Colonic mucosa (tissue), 4 donors: Measurements from ENCODE around the gene SLC35A2. TPM values are rescaled to one million over a fixed set of nuclear protein-coding genes. Genes with fewer than 3 reads are reported as not detected.

Source experiments
- DNase-seq: peaks from one replicate; pipeline ENCODE4 v3.0.0-alpha.2; 2020
- H3K27ac ChIP-seq: fragments of 200-600 bp; one replicate; pipeline ENCODE4 v1.8.0; 2021
- H3K27me3 ChIP-seq: fragments of 200-600 bp; one replicate; pipeline ENCODE4 v1.8.0; 2021
- H3K36me3 ChIP-seq: fragments of 200-600 bp; one replicate; pipeline ENCODE4 v1.8.0; 2021
- H3K4me1 ChIP-seq: fragments of 200-600 bp; one replicate; pipeline ENCODE4 v1.8.0; 2021; ENCODE audit warnings: mild to moderate bottlenecking
- H3K4me3 ChIP-seq: fragments of 200-600 bp; one replicate; pipeline ENCODE4 v1.8.0; 2021
- H3K9ac ChIP-seq, 2 donors: one replicate each; pipeline ENCODE4 v1.7.0; 2013; ENCODE audit warnings: control low read depth in 2 of 2, low read depth in 2 of 2, low read length in 2 of 2
- H3K9me3 ChIP-seq: fragments of 200-600 bp; one replicate; pipeline ENCODE4 v1.8.0; 2021
- intact Hi-C: fragments of 100-400 bp; cut with DNase I; formaldehyde crosslinking; loops from one replicate; pipeline ENCODE4 v1.14.1; 2022
- total RNA-seq, 2 donors: library from RNA; stranded (reverse); fragmentation: NEBNext Ultra II Directional in 1 of 2; extraction: Animal tissue kit (Norgen Biotek cat#: 25700) in 1 of 2; gene quantifications; one replicate each; pipeline ENCODE4 v1.2.1, GENCODE V29; 2021
- TF ChIP-seq, protein P1 (sequence below): fragments of 200-600 bp; IDR thresholded peaks from one replicate; pipeline ENCODE4 v1.8.0; 2022; ENCODE audit warnings: antibody characterized with exemption, mild to moderate bottlenecking
- donor health status: healthy.
- donor health status: DM: no; HTN: no; CAD: no.
- donor health status: DM: no; HTN: no; CAD: no.

Gene SLC35A2
- total RNA-seq, 2 donors from 2014 or later = 57.8 to 83.1 TPM

DNA sequence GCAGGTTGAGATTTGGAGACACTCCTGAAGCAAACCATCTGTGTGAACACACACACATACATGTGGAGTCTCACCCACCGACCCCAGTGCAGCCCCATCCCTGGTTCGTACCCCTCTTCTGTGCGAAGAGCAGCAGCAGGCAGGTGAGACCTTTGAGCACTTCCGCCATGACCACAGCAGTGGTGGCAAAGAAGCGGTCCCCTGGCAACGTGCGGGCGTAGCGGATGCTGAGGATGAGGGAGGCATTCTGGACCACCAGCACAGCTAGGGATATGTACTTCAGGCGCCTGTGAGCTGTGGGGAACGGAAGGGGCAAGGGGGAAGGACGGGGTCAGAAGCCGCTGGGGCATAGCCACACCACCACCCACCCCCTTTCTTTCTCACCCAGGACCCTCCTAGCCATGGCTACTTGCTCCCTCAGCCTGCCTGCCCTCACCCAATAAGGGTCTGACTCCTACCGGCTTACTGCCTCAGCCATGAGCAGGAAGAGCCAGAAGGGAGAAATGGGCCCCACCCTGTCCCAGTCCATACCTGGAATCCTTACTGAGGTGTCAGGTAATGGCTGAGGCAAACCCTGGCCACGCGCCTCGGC lies 1.6 kb downstream of the SLC35A2 start:
- H3K4me1 ChIP-seq = no peaks in the 10 kb centered on the region
- TF ChIP-seq, protein P1, sequence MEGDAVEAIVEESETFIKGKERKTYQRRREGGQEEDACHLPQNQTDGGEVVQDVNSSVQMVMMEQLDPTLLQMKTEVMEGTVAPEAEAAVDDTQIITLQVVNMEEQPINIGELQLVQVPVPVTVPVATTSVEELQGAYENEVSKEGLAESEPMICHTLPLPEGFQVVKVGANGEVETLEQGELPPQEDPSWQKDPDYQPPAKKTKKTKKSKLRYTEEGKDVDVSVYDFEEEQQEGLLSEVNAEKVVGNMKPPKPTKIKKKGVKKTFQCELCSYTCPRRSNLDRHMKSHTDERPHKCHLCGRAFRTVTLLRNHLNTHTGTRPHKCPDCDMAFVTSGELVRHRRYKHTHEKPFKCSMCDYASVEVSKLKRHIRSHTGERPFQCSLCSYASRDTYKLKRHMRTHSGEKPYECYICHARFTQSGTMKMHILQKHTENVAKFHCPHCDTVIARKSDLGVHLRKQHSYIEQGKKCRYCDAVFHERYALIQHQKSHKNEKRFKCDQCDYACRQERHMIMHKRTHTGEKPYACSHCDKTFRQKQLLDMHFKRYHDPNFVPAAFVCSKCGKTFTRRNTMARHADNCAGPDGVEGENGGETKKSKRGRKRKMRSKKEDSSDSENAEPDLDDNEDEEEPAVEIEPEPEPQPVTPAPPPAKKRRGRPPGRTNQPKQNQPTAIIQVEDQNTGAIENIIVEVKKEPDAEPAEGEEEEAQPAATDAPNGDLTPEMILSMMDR = no peak
- no peaks in the 10 kb centered on the region for H3K27me3 ChIP-seq
- H3K36me3 ChIP-seq = no peaks in the 10 kb centered on the region
- H3K9me3 ChIP-seq = no peaks in the 10 kb centered on the region
- no peak overlapping the region for H3K4me3 ChIP-seq
- H3K9ac ChIP-seq = no peak overlapping the region
- intact Hi-C loops = no loop called here
- no peak overlapping the region for H3K27ac ChIP-seq
- DNase-seq = no peak

DNA sequence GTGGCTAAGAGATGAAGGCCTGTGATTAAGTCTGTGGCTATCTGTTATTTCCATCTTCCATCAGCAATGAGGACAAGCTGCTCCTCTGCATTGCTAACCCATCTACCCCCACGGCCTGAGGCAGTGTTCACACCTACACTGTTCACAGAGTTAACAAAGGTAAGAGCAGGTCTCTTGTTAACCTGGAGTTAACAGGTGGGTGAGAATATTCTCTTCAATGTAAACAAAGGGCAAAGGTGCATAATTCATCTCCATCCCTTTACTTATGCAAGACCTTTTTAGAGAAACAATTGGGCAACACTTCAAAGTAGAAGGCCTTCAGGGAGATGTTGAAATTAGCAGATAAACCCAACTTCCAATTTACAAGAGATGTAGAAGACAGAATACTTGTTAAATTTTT lies 2.8 kb downstream of the SLC35A2 start:
- no peak for DNase-seq
- Histone ChIP-seq H3K9ac (no peak overlapping the region), H3K9me3 (no peaks in the 10 kb centered on the region), H3K27ac (no peak overlapping the region), H3K4me3 (no peak overlapping the region), H3K27me3 (no peaks in the 10 kb centered on the region), H3K4me1 (no peaks in the 10 kb centered on the region), H3K36me3 (no peaks in the 10 kb centered on the region)
- intact Hi-C loops = no loop called here
- TF ChIP-seq, protein P1 = no peak

DNA sequence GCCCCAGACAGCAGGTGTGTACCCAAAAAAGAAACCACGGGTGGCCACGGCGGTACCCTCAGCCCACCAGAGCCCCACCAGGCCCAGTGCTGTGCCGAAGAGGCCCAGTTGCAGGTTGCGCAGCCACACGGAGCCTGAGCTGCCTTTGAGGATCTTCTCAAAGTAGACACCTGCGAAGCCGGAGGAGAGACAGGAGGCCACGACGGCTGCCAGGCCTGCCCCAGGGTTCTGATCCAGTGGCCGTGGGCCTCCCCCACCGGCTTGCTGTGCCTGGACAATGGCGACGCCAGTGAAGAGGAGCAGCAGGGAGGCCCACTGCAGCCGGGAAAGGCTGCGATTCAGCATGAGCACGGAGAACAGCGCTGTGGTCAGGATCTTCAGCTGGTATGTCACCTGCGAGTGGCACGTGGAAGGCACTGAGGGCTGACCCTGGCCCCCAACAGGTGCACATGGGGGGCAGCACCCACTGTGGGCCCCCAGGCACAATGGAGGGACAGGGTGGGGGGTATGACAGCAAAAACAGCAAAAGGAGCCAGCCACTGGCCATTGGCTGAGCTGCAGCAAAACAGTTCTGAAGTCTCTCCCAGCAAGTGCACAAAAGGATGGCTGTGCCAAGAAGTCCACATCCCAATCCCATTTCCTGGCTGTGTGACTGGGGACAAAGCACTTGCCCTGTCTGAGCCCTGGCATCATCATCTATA lies 6.2 kb downstream of the SLC35A2 start:
- no peak for DNase-seq
- Histone ChIP-seq H3K9me3 (no peaks in the 10 kb centered on the region), H3K36me3 (no peaks in the 10 kb centered on the region), H3K9ac (no peak overlapping the region), H3K4me3 (no peak overlapping the region), H3K27me3 (no peaks in the 10 kb centered on the region), H3K27ac (no peak overlapping the region), H3K4me1 (no peaks in the 10 kb centered on the region)
- TF ChIP-seq, protein P1 = no peak
- intact Hi-C loops = no loop called here

DNA sequence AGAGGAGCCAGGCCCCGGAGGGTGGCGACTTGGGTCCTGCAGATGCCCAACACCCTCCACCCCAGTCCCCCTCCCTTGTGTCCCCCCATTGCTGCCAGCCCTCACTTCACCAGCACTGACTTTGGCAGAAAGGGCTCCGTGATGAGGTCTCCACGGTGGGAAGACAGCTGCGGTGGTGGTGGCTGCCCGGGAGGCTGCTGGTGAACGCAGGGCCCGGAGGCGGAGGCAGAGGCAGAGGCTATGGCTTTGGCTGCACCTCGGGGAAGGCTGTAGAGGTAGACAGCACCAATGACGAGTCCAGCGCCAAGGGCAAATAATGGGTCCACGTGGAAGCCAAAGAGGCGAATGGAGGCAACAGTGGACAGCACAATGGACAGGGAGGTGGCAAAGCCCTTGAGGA lies 6.8 kb downstream of the SLC35A2 start:
- Histone ChIP-seq H3K9ac (no peak overlapping the region), H3K27ac (no peak overlapping the region), H3K27me3 (no peaks in the 10 kb centered on the region), H3K4me3 (no peak overlapping the region), H3K9me3 (no peaks in the 10 kb centered on the region), H3K4me1 (no peaks in the 10 kb centered on the region), H3K36me3 (no peaks in the 10 kb centered on the region)
- no peak for DNase-seq
- TF ChIP-seq, protein P1 = no peak
- intact Hi-C loops = no loop called here

DNA sequence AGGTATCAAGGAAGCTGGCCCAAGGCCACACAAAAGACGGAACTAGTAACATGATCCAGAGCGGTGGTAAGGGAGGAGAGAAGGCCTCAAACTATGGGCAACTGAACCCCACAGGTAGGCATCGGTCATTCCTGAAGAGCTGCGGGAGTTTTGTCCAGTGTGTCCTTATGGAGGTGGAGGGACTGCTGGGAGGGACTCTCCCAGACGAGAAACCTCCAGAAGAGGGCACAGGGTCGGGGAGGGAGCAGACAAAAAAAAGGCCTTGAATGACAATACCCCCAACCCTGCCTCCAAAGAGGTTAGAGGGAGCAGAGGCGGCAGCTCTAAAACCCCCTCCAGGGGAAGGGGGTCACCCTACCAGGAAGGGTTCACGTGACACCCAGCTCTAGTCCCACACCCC lies 7.3 kb downstream of the SLC35A2 start:
- TF ChIP-seq, protein P1 = no peak
- no peaks in the 10 kb centered on the region for H3K9me3 ChIP-seq
- H3K4me1 ChIP-seq = no peaks in the 10 kb centered on the region
- no peaks in the 10 kb centered on the region for H3K27me3 ChIP-seq
- intact Hi-C loops = no loop called here
- DNase-seq = no peak
- H3K27ac ChIP-seq = no peak overlapping the region
- H3K9ac ChIP-seq = no peak overlapping the region
- no peak overlapping the region for H3K4me3 ChIP-seq
- no peaks in the 10 kb centered on the region for H3K36me3 ChIP-seq
